GM18505 (cell line): ENCODE measurements around the gene HOXA1.

Source experiments
- ATAC-seq: cut with Tn5 transposase; IDR thresholded peaks from one replicate; pipeline ENCODE4 v1.9.1; 2021; ENCODE audit not compliant: unreplicated experiment
- POLR2A ChIP-seq: IDR thresholded peaks from 4 replicates; pipeline ENCODE4 v1.6.1; 2011; ENCODE audit warnings: borderline replicate concordance; ENCODE audit not compliant: insufficient read depth, insufficient read length; ENCODE audit errors: extremely low read depth

HOXA1 gene

DNA sequence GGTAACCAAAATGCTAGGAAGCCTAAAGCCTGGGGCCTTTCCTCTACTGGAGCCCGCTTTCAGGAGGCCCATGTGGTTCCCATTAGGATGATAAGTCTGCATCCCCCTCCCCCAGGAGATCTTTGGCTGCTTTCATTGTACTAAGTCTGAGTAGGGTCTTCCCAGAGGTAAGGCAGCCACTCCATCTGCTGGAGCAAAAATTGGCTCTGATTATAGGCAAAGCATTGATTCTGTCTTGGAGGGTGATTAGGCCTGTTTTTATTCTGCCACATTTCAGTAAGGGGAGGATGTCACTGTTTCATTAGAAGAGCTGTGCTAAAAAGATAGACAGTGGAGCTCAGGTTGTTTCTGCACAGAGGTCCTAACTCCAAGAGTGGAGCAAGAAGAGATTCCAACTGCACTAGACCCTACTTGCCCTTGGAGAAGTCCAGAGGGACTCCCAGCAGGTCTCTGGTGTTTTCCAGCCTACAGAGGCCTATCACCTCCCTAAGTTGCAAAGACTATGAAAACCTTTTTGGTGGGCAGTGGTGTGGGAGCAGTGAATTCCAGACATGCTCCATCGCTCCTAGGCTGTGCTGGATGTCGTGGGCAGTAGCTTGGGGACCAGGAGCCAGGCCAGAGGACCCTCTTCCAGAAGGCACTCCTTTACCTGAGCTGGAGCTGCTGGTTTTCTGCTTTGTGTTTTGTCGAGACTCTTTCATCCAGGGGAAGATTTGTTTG, 13.8 kb upstream of the HOXA1 start:
- no peak for ATAC-seq
- no peak for TF ChIP-seq POLR2A

DNA sequence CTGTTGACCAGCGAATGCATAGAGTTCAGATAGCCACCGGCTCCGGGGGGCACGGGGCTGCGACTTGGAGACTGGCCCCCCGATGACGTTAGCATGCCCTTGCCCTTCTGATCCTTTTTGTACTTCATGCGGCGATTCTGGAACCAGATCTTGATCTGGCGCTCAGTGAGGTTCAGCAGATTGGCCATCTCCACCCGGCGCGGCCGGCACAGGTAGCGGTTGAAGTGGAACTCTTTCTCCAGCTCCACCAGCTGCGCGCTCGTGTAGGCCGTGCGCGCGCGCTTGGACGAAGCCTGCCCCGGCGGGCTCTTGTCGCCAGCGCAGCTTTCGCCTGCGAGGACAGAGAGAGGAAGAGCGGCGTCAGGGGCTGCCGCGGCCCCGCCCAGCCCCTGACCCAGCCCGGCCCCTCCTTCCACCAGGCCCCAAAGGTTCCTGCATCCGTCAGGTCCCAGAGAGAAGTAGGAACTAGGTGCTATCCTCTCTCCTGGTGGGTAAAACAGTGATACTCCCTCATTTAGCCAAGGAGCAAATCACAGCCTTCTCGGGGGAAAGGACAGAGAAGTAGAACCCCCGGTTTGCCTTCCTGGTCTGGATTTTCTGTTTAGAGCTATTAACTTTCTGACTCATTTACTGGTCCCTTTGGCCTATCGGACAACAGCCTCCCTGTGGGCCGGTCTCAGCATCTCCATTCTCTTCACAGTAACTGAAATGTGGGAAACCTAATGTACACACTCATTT, 12.8 kb upstream of the HOXA1 start:
- ATAC-seq, result no peak
- no peak for TF ChIP-seq POLR2A

DNA sequence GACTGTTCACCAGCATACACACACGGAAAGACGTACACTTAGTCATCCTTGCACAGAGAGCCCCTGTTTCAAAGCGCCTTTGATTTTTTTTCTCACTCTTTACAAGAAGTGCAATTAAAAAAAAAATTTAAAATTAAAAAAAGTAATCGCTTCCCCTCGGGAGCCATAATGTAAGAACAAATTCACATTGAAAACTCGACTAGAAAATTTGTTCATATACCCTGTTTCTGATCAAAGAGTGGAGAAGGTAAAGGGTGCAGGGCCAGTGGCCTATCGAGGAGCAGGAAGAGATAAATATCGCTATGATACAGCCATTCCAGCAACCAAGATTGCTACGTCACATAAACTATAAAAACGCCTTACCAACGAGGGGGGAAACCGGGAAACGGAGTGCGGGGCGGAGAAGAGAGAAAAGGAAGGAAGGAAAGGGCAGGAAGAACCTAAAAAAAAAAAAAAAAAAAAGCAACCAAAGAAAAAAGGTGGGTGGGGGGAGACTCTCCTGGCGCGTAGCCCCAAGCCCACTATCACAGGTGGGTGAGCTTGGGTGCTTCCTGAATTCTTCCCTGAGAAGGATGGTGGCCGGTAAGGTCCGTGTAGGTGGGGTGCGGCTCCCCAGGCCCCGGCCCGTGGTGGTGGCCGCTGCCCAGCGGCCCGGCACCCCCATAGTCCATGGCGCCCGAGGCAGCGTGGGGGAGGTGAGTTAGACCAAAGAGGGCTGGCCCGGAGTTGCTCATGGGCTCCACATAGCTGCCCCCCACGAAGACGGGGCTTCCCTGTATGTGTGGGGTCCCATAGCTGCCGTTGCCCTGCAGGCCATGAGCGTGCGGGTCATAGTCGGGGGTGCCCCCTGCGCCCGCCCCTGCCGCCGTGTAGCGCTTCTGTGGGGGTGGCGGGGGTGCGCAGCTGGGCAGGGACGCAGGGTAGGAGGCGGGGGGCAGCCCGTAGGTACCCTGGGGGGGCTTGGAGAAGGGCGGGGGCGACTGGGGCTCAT, 11.9 kb upstream of the HOXA1 start:
- ATAC-seq, result no peak
- TF ChIP-seq POLR2A, result no peak

DNA sequence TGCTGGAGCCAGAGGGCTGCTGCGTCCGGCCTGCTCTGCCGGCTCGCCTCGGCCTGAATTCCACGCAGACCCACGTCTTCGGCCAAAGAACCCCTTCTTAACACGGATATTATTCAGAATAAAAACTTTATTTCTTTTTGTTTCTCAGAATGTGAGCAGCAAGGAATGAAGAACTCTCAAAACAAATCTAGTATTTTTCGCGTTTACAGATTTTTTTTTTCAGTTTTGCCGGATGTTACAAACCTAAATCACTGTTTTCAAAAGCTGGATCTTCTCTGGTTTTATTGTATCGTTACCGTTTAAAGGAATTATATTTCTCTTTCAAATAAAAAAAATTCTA, 11.1 kb upstream of the HOXA1 start:
- no peak for ATAC-seq
- TF ChIP-seq POLR2A, result no peak

DNA sequence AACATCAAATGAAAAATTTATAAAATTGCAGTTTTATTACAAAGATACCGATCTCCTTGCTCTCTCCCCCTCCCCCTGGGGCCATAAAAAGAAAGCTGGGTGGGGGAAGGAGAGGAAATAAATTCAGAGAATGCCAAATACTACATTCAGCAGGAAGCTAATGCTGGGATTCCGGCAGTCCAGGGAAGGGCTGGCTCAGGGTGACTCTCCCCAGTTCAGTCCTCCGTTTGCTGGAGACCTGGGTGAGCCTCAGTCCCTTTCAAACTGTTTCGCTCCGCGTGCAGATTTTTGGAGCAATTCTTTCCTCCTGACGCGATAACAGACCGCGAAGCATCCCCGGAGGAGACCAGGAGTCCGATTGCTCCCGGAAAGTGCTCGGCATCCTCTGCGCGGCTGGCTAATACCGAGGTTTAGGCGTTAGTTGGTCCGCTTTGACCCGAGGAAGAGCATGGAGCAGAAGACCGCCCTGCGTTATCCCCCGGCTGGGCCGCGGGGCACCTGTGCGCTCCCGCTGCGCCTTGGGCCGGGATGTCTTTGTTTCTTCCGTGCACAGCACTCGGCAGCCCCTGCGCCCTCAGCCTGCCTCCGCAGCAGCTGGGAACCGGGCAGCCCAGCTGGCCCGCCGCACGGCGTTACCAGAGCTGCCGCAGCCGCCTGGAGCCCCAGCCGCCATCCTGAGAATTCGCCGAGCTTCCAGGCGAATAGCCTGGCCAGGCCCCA, 10.5 kb upstream of the HOXA1 start:
- TF ChIP-seq POLR2A, result no peak
- ATAC-seq, result no peak

DNA sequence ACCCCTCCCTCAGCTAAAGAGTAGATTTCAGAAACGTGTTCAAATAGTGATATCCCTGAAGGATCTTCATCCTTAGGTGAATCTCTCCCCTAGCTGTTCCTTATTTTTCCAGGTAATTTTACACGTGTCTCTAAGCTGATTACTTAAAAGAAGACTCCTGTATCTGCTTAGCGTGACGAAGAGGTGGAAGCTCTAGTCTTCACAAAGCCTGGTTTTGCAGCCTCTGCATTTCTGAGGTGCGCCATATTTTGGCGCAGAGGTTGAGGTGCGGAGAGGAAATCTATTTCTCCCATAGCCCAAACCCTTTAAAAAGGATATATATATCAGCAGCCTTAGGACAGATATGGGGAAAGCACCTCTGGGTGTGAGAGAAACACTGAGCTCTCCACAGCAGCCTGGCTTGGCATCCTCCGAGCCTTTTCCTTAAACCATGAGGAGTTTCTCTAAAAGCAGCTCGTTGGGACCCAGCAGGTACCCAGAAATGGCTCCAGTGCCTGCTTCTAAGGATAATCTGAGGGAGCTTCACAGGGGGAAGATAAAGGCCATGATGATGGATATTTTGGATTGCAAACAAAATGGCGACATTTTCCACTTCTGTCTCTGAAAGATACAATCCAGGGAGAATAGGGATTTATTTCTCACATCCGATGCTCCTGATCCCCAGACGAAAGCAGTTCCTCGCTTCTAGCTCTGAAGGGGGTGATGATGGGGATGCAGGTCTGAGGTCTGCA, 9.7 kb upstream of the HOXA1 start:
- ATAC-seq, result no peak

DNA sequence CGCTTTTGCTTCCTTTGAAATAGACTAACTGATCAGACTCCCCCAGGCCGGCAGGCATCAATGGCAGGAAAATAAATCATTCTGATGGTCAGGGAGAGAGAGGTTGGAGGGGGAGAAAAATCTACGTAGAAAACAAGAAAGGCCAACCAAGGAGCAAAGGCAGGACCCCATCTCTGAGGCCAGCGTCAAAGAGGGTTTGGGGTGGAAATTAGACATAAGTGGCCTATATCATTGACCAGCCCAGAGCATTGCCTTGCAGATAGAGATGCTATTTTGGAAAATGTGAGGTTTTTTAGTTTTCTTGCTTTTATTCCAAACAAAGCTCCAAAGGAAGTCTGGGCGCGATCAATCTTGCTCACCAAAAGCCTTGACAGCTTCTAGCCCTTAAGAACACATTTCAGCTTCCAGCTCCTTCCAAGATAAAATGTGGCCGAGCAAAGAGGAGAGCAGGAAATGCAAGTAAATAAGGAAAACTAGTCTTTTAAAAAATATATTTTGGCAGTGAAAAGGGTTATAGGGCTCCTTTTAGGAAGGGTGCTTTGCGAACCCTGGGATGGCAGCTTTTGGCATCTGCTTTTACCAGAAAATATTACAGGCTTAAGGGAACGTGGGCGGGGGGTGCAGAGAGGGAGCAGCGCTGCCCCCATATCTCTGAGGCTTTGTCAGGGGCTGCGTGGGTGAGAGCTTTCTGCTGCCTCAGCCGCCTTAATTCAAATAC, 8.7 kb upstream of the HOXA1 start:
- no peak for TF ChIP-seq POLR2A
- no peak for ATAC-seq

More for the DNA sequence above, 9.7 kb upstream of the HOXA1 start:
- no peak for TF ChIP-seq POLR2A

DNA sequence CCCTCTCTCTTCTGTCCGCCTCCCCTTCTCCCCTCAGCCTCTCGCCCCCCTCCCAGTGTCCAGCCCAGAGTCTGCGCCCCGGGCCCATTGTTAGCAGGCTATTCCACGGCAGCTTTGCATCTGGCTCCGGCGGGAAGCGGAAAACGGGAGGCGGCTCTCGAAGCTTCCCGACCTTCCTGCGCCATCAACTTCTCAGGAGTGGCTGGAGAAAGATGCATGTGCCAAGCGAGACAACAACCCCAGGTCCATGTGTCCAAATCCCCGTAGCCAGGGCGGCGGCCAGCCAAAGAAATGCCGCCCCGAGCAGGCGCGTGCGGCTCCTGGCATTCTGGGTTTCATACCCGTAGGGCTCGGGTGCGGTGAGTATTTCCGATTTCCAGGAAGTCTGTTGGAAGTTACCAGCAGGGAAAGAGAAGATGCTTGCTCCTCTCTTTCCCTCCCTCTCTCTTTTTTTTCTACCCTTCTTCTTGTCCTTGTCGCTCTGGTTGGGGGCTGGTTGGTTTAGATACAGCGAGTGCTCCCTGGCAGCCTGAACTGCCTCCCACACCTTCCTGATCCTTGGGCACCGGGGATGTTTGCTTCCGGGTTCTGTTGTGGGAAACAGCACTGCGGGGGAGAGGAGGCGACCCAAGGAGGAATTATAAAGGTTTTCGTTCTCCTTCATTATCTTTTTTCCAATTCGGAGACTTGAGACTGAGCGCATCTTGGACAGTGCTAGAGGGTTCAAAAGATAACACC, 7.9 kb upstream of the HOXA1 start:
- no peak for ATAC-seq

DNA sequence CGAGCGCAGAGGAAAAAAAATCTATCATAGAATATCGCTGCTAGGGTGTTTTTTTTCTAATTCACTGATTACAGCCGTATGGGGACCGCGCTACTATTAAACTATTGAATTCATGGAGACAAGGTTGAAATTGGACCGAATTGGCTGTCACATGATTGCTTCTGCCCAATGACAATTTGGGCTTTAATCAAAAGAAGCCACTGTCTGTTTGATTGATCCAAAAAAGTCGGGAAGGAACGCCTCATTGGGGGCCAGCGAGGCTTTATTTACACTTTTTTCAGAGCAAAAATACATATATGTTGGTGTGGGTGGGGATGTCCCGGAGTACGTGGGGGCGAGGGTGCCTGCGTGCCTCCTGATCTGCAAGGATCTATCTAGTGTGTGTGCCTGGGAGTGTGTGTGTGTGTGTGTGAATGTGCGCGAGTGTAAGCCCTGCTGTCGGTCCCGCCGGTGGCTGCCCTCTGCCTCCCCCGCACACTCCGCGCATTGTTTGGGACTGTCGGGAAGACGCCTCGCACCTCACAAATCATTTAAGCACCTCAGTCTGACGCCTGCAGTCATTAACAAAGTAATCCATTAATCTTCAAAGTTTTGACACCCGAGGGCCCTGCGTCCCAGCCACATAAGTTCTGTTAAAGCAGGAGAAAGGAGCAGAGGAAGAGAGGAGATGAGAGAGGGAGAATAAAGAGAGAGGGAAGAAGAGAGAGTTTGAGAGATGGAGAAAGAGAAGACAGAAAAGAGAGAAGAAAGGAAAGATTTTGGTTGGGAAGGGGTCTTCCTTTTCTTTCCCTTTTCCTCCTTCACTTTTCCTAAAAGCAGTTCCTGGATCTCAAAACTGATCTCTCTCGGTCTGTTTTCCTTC, 7.0 kb upstream of the HOXA1 start, which contains the start of gene HOXA2:
HOXA2 (minus strand) TSS at position 103 of the 862 bp plus-strand sequence. CDS start 183 bp downstream, outside the sequence.
- ATAC-seq, result no peak
- TF ChIP-seq POLR2A, result no peak

More for the DNA sequence above, 7.9 kb upstream of the HOXA1 start:
- TF ChIP-seq POLR2A, result no peak

DNA sequence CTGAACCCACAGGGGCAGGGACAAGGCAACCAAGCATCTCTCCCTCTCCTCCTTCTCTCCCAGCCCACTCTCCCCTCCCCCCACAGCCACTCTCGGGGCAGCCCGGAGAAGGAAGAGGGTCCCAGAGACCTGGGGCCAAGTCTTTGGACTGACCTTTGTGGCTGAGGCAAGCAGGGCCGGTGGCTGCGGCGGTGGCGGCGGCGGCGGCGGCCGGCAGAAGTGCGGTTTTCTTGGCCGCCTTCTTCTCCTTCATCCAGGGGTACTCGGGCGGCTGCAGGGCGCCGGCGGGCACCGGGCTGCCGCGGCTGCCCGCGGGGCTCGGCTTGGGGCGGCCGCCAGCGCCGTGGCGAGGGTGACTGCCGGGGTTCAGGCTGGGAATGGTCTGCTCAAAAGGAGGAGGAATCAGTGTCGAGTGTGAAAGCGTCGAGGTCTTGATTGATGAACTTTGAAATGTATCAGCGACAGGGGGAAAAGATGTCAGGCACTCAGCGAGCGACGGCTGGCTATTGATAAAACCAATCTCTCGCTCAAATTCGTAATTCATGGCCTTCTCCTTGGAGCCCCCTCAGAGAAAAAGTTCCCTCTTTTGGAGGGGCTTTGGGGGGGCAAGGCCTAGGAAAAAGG, 6.3 kb upstream of the HOXA1 start:
- no peak for ATAC-seq
- no peak for TF ChIP-seq POLR2A
